Hepatocyte (in vitro differentiated cells): Measurements from ENCODE around the gene STK24. TPM values are rescaled to one million over a fixed set of nuclear protein-coding genes. Genes with fewer than 3 reads are reported as not detected.

Experiments
- DNase-seq: peaks from one replicate; pipeline ENCODE4 v3.0.0-alpha.2; 2016; ENCODE audit warnings: low spot score
- H2AFZ ChIP-seq: fragments of 200-600 bp; sonication (generic); 2 replicates; pipeline ENCODE4 v1.6.0; 2016; ENCODE audit warnings: antibody characterized with exemption, mild to moderate bottlenecking
- H3K27ac ChIP-seq: fragments of 200-600 bp; sonication (generic); 2 replicates; pipeline ENCODE4 v1.5.1; 2016; ENCODE audit warnings: mild to moderate bottlenecking
- H3K27me3 ChIP-seq: fragments of 200-600 bp; sonication (generic); 2 replicates; pipeline ENCODE4 v1.6.1; 2016
- H3K36me3 ChIP-seq: fragments of 200-600 bp; sonication (generic); replicated peaks from 2 replicates; pipeline ENCODE4 v1.5.1; 2016; ENCODE audit warnings: low read depth; ENCODE audit not compliant: insufficient read depth
- H3K4me1 ChIP-seq: fragments of 200-600 bp; sonication (generic); 2 replicates; pipeline ENCODE4 v1.5.1; 2016; ENCODE audit warnings: mild to moderate bottlenecking, moderate library complexity; ENCODE audit not compliant: insufficient read depth
- H3K4me2 ChIP-seq: fragments of 200-600 bp; sonication (generic); 2 replicates; pipeline ENCODE4 v1.6.0; 2016
- H3K4me3 ChIP-seq: fragments of 200-600 bp; sonication (generic); 2 replicates; pipeline ENCODE4 v1.5.1; 2016; ENCODE audit warnings: mild to moderate bottlenecking
- H3K79me2 ChIP-seq: fragments of 200-600 bp; sonication (generic); 2 replicates; pipeline ENCODE4 v1.6.0; 2017; ENCODE audit warnings: mild to moderate bottlenecking
- H3K9me2 ChIP-seq: fragments of 200-600 bp; sonication (generic); replicated peaks from 2 replicates; pipeline ENCODE4 v1.6.0; 2017; ENCODE audit warnings: mild to moderate bottlenecking; ENCODE audit not compliant: insufficient read depth
- H3K9me3 ChIP-seq: fragments of 200-600 bp; sonication (generic); 2 replicates; pipeline ENCODE4 v1.5.1; 2016; ENCODE audit warnings: low read depth, mild to moderate bottlenecking
- H4K20me1 ChIP-seq: fragments of 200-600 bp; sonication (generic); 2 replicates; pipeline ENCODE4 v1.6.0; 2016; ENCODE audit warnings: mild to moderate bottlenecking; ENCODE audit not compliant: insufficient read depth, poor library complexity, severe bottlenecking
- CTCF ChIP-seq: fragments of 200-600 bp; sonication (generic); IDR thresholded peaks from 2 replicates; pipeline ENCODE4 v1.5.1; 2016; ENCODE audit warnings: antibody characterized with exemption, mild to moderate bottlenecking; ENCODE audit not compliant: poor library complexity
- EZH2 ChIP-seq: fragments of 200-600 bp; sonication (generic); IDR thresholded peaks from 2 replicates; pipeline ENCODE4 v1.6.1; 2016; ENCODE audit warnings: antibody characterized with exemption, mild to moderate bottlenecking, borderline replicate concordance
- EZH2phosphoT487 ChIP-seq: fragments of 200-600 bp; sonication (generic); IDR thresholded peaks from one replicate; pipeline ENCODE4 v1.6.1; 2018; ENCODE audit warnings: antibody characterized with exemption, mild to moderate bottlenecking, low read depth, moderate library complexity; ENCODE audit not compliant: unreplicated experiment, severe bottlenecking
- WGBS: methylation state at CpG from one replicate; pipeline ENCODE4 v1.1.6; 2016; ENCODE audit warnings: low lambda C conversion rate; ENCODE audit errors: missing lambda C conversion rate; 5-methylcytosine and 5-hydroxymethylcytosine counted together
- polyA plus RNA-seq: library from polyadenylated mRNA; unstranded; fragments of >200 nt; fragmentation: Nextera tagmentation; extraction: Ambion mirVana; gene quantifications from 2 replicates; pipeline ENCODE4 v1.2.1, GENCODE V29; 2016
- total RNA-seq: library from RNA; depleted of rRNA; stranded (reverse); fragments of >200 nt; gene quantifications from 2 replicates; pipeline ENCODE4 v1.2.3, GENCODE V29; 2014

STK24 gene
- total and polyA plus RNA-seq, 2 experiments from 2014 or later: 71.2 to 74.4 TPM

GRCh38 chr13:98456413-98456845, 120.5 kb downstream of the STK24 start:
- Histone ChIP-seq H3K4me2 (no peak overlapping the region), H3K4me3 (no peak overlapping the region), H4K20me1 (peaks cover 4% of the 10 kb centered on the region), H3K36me3 (no peaks in the 10 kb centered on the region), H3K9me2 (no peaks in the 10 kb centered on the region), H3K4me1 (peaks cover 3% of the 10 kb centered on the region), H3K79me2 (peaks cover 5% of the 10 kb centered on the region), H3K9me3 (no peaks in the 10 kb centered on the region), H3K27me3 (no peaks in the 10 kb centered on the region), H2AFZ (no peak overlapping the region), H3K27ac (no peak overlapping the region)
- no peak for DNase-seq
- TF ChIP-seq EZH2 (no peak), CTCF (no peak), EZH2phosphoT487 (no peak)
- WGBS: 82% methylated on average over 6 of the region's 6 CpGs

GRCh38 chr13:98454389-98454881, 122.5 kb downstream of the STK24 start:
- no peak overlapping the region for H2AFZ ChIP-seq
- no peak overlapping the region for H3K27ac ChIP-seq
- TF ChIP-seq EZH2 (no peak), EZH2phosphoT487 (no peak), CTCF (no peak)
- WGBS: 56% methylated on average over 7 of the region's 7 CpGs
- peaks cover 6% of the 10 kb centered on the region for H3K79me2 ChIP-seq
- H3K9me2 ChIP-seq: no peaks in the 10 kb centered on the region
- no peaks in the 10 kb centered on the region for H3K27me3 ChIP-seq
- H4K20me1 ChIP-seq: peaks cover 4% of the 10 kb centered on the region
- no peaks in the 10 kb centered on the region for H3K9me3 ChIP-seq
- H3K4me3 ChIP-seq: no peak overlapping the region
- DNase-seq: no peak
- H3K4me2 ChIP-seq: no peak overlapping the region
- peaks cover 7% of the 10 kb centered on the region for H3K4me1 ChIP-seq
- H3K36me3 ChIP-seq: no peaks in the 10 kb centered on the region

- no peaks in the 10 kb centered on the region for H3K9me3 ChIP-seq
- H3K27ac ChIP-seq: no peak overlapping the region
- H3K4me3 ChIP-seq: no peak overlapping the region
- 98% methylated on average over 15 of the region's 15 CpGs for WGBS
- DNase-seq: no peak
- peaks cover 6% of the 10 kb centered on the region for H3K79me2 ChIP-seq
- no peaks in the 10 kb centered on the region for H3K36me3 ChIP-seq
- H2AFZ ChIP-seq: no peak overlapping the region
- no peak for TF ChIP-seq EZH2phosphoT487
- TF ChIP-seq EZH2: no peak
- no peak for TF ChIP-seq CTCF
- H3K4me1 ChIP-seq: peaks cover 7% of the 10 kb centered on the region
- no peaks in the 10 kb centered on the region for H3K27me3 ChIP-seq
- peaks cover 4% of the 10 kb centered on the region for H4K20me1 ChIP-seq
- H3K4me2 ChIP-seq: no peak overlapping the region
- H3K9me2 ChIP-seq: no peaks in the 10 kb centered on the region
These were observed 123.8 kb downstream of the STK24 start for GRCh38 chr13:98452851-98453843.
